GM10248 (cell line): ENCODE measurements around the gene RASSF8.

ENCODE experiments used
- CTCF ChIA-PET: fragments of 300-600 bp; sonication (Branson Sonifier 250); formaldehyde crosslinking; extraction: SDS; loops from one replicate; lab custom pipeline; 2021; ENCODE audit warnings: antibody characterized with exemption; lab: Yijun Ruan, JAX
- POLR2A ChIA-PET: fragments of 350-650 bp; sonication (Branson Sonifier 250); formaldehyde crosslinking; extraction: SDS; loops from one replicate; lab custom pipeline; 2020; ENCODE audit warnings: antibody characterized with exemption; lab: Yijun Ruan, JAX
- DNase-seq: peaks from one replicate; pipeline ENCODE4 v3.0.0; 2012; ENCODE audit errors: extremely low spot score
- CTCF ChIP-seq: IDR thresholded peaks from 2 replicates; pipeline ENCODE4 v1.5.1; 2012; ENCODE audit warnings: mild to moderate bottlenecking, low read depth; ENCODE audit errors: extremely low read depth, missing control alignments, control extremely low read depth

Gene RASSF8

GRCh38 chr12:26112703-26113147 is 154.2 kb downstream of the RASSF8 start:
- no peak for TF ChIP-seq CTCF
- CTCF ChIA-PET, result no interaction called here
- POLR2A ChIA-PET, result no interaction called here
- DNase-seq, result no peak

- ChIA-PET POLR2A (no interaction called here), CTCF (no interaction called here)
- TF ChIP-seq CTCF, result no peak
- DNase-seq, result no peak
These were observed 154.7 kb downstream of the RASSF8 start for GRCh38 chr12:26113181-26113654.

DNA sequence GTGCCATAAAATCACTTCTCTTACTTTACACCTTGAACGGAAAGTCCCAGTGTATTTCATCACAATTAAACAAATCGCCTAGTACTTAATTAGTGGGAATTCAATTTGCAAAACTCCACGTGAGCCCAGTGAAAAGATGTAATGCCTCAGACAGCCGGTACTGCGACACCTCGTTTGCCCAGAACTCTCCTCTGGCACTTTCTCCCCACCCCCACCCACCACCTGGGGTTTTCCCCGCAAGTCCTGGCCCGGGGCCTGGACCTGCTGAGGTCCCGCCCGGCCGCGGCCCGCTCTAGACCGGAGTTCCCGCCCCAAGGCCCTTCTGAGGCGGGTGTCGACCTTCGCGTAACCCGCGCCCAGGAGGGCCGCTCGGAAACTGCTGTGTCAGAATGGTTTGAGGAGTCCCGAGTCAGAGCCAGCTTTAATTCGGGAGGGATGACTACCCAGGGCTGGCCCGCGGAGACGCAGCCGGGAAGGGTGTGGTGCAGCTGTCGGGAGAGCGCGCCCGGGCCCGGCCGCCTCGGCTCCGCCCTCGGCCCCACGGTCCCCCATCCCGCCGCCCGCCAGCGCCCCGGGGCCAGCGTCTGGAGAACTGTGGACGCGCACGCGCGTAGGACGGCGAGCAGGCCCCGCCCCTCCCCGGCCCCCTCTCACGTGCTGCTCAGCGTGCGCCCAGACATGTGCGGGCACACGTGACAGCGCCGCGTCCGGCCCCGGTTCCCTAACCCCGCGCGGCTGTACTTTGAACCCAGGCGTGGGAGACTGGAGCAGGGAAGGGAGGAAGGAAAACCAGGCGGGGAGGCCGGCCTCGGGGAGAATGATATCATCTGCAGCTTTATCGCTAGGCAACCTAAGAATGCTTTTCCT is 155.6 kb downstream of the RASSF8 start:
- no peak for TF ChIP-seq CTCF
- DNase-seq, result peak; percentile 86
- ChIA-PET CTCF (interaction anchor here (1.2 to 2.0 kb wide), 4 partner anchors 10 to 20 kb away, joined by 3 to 8 read pairs (median 6); partner anchors contain the start of gene BHLHE41), POLR2A (no interaction called here)

DNA sequence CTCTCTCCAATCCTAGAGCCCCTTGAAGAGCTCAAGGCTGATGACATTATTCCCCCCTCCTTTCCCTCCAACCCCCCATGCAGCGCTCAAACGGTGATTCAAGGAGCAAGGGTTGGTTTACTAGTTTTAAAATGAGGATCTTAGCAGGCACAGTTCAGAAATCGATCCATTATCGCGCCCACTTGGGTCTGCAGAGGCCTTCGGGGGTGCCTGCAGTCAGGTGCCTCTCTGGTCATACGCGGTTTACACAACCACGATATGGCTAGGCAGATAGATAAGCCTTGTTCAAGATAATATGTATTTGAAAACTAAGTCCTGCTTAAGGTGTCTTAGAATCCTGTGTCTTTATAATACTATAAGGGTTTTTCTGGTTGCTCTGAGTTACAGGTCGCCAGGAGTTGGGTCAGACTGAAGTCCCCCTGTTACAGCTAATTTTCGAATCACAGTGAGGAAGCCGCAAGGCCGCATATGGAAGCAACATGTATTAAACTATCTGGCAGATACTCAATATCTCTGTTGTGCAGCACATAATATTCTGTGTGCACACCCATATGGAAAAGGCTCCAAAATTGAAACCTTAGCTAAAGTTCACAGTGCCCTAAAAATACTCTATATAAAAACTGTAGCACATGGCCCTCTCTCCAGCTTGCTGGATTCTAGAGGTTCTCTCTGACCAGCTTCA is 156.4 kb downstream of the RASSF8 start:
- ChIA-PET POLR2A (no interaction called here), CTCF (interaction anchor here (0.8 to 2.0 kb wide), 6 partner anchors 9 to 21 kb away, joined by 3 to 8 read pairs (median 4); partner anchors contain the start of gene BHLHE41)
- DNase-seq, result no peak
- no peak for TF ChIP-seq CTCF

- ChIA-PET POLR2A (no interaction called here), CTCF (interaction anchor here (1.2 to 2.7 kb wide), 3 partner anchors 87 to 585 kb away, joined by 3 to 13 read pairs (median 9); no protein-coding TSS in a partner anchor)
- DNase-seq, result no peak
- TF ChIP-seq CTCF, result no peak
These were observed 158.6 kb downstream of the RASSF8 start for GRCh38 chr12:26116829-26117715.

DNA sequence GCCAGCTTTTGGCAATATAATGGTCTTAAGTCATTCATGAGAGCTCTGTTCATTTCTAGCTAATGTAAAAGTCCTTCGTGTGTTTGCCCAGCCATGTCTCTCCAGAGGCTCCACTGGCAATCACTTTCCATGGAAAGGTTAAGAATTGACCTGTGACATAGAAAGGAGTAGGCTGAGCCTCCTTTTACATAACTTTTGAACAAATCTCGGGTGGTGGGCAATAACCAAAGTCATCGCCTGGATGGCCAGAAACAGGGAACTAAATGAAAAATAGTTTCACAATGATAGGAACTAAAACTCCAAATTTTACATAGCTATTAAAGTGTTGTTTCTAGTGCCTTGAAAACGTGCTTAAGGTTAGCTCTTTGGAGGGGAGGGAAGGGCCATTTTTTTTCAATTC is 159.8 kb downstream of the RASSF8 start:
- TF ChIP-seq CTCF, result no peak
- CTCF ChIA-PET, result interaction anchor here (1.0 to 2.7 kb wide), 13 partner anchors 10 to 728 kb away, joined by 3 to 13 read pairs (median 4); no protein-coding TSS in a partner anchor

More for the DNA sequence above, 159.8 kb downstream of the RASSF8 start:
- POLR2A ChIA-PET, result no interaction called here
- no peak for DNase-seq
